Measurements from ENCODE around the gene ZEB2. TPM values are rescaled to one million over a fixed set of nuclear protein-coding genes. Genes with fewer than 3 reads are reported as not detected.
A peak's percentile ranks its signal among the peaks of the same experiment; 100 is the strongest.

Gene ZEB2
- total and polyA plus RNA-seq, 7 donors: 8.1 to 70.6 (median 51.0) TPM

GRCh38 chr2:144445196-144445595 is 74.7 kb downstream of the ZEB2 start:
- Histone ChIP-seq H3K27me3 (no peaks in the 10 kb centered on the region), H3K27ac (no peak overlapping the region), H3K36me3 (no peaks in the 10 kb centered on the region), H3K4me3 (no peak overlapping the region), H3K9me3 (no peaks in the 10 kb centered on the region), H3K4me1 (no peaks in the 10 kb centered on the region)
- TF ChIP-seq POLR2AphosphoS5 (IDR thresholded peaks at IDR 0.05) (no peak), POLR2A (IDR thresholded peaks at IDR 0.05) (no peak), EP300 (IDR thresholded peaks at IDR 0.05) (no peak)
- TF ChIP-seq, protein P1, sequence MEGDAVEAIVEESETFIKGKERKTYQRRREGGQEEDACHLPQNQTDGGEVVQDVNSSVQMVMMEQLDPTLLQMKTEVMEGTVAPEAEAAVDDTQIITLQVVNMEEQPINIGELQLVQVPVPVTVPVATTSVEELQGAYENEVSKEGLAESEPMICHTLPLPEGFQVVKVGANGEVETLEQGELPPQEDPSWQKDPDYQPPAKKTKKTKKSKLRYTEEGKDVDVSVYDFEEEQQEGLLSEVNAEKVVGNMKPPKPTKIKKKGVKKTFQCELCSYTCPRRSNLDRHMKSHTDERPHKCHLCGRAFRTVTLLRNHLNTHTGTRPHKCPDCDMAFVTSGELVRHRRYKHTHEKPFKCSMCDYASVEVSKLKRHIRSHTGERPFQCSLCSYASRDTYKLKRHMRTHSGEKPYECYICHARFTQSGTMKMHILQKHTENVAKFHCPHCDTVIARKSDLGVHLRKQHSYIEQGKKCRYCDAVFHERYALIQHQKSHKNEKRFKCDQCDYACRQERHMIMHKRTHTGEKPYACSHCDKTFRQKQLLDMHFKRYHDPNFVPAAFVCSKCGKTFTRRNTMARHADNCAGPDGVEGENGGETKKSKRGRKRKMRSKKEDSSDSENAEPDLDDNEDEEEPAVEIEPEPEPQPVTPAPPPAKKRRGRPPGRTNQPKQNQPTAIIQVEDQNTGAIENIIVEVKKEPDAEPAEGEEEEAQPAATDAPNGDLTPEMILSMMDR (IDR thresholded peaks at IDR 0.05): no peak
- intact Hi-C loops (cut with DNase I): no loop called here
- DNase-seq: no peak
- 73 to 80% methylated on average over 1 of the region's 1 CpG for WGBS, 2 donors

DNA sequence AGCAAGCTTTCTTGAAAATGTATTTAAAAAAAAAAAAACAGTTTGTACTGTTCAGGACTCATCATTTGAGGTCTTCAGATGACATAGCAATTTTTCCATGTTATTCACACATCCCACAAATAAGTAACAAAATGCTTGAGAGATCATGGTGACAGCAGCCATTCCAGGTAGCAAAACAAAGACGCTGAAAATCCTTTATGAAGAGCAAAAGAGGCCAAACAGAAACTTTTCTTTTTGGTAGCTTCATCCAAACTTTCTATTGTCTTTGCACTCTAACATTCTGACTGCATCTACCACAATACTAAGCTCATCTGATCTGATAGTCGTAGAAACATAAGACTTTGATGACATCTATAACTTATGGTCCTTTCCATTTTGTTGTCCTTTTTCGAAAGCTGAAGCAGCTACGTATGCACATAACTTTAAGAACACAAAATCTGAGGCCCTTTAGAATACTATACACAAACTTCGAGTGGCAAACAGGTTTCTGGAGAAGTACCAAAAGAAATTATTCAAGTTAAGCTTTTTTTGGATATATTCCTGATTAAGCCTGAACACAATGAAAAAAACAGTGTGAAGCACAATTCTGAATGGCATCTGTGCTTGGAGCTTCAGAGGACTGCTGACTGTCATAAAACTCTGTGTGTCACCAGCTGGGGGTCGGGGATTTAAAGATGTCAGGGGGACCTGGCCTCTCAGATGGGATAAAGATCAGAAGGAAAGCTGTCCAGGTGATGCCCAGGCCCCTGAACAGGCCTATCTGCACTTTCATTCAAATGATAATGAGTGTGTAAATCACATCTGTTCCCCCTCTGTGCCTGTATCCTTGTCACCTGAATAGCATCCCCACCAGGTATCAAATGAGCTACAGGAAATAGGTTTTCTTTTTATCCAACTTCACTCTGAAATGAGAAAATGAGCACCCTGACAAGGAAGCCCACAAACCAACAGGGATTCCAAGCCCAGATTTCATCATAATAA is 75.8 kb downstream of the ZEB2 start:
- no peaks in the 10 kb centered on the region for H3K9me3 ChIP-seq
- H3K27ac ChIP-seq: peak overlapping the region in 3 of 4 donors; percentile 5 to 42 (median 6)
- TF ChIP-seq, protein P1 (IDR thresholded peaks at IDR 0.05): no peak
- TF ChIP-seq EP300 (IDR thresholded peaks at IDR 0.05) (no peak), POLR2A (IDR thresholded peaks at IDR 0.05) (no peak), POLR2AphosphoS5 (IDR thresholded peaks at IDR 0.05) (no peak)
- no peaks in the 10 kb centered on the region for H3K27me3 ChIP-seq
- H3K4me3 ChIP-seq: no peak overlapping the region
- peaks cover 0 to 7% (median 0%) of the 10 kb centered on the region in 4 donors for H3K4me1 ChIP-seq
- WGBS, 2 donors: 72 to 75% methylated on average over 6 of the region's 6 CpGs
- intact Hi-C loops (cut with DNase I): no loop called here
- H3K36me3 ChIP-seq: no peaks in the 10 kb centered on the region
- no peak for DNase-seq

GRCh38 chr2:144441711-144442141 is 78.2 kb downstream of the ZEB2 start:
- WGBS, 2 donors: 68 to 75% methylated on average over 2 of the region's 2 CpGs
- Histone ChIP-seq H3K36me3 (no peaks in the 10 kb centered on the region), H3K9me3 (no peaks in the 10 kb centered on the region), H3K4me1 (peaks cover 0 to 10% (median 2%) of the 10 kb centered on the region in 4 donors), H3K27me3 (no peaks in the 10 kb centered on the region), H3K4me3 (no peak overlapping the region), H3K27ac (peak overlapping the region in 1 of 4 donors; percentile 21)
- intact Hi-C loops (cut with DNase I): no loop called here
- TF ChIP-seq, protein P1 (IDR thresholded peaks at IDR 0.05): no peak
- TF ChIP-seq POLR2A (IDR thresholded peaks at IDR 0.05) (no peak), POLR2AphosphoS5 (IDR thresholded peaks at IDR 0.05) (no peak), EP300 (IDR thresholded peaks at IDR 0.05) (no peak)
- no peak for DNase-seq

GRCh38 chr2:144439993-144440392 is 79.9 kb downstream of the ZEB2 start:
- TF ChIP-seq POLR2A (IDR thresholded peaks at IDR 0.05): no peak
- TF ChIP-seq, protein P1 (IDR thresholded peaks at IDR 0.05): no peak
- TF ChIP-seq EP300 (IDR thresholded peaks at IDR 0.05): no peak
- TF ChIP-seq POLR2AphosphoS5 (IDR thresholded peaks at IDR 0.05): no peak
- intact Hi-C loops (cut with DNase I): no loop called here
- no peaks in the 10 kb centered on the region for H3K27me3 ChIP-seq
- DNase-seq: no peak
- H3K4me3 ChIP-seq: no peak overlapping the region
- no peaks in the 10 kb centered on the region for H3K9me3 ChIP-seq
- no peak overlapping the region for H3K27ac ChIP-seq
- 73 to 85% methylated on average over 1 of the region's 1 CpG for WGBS, 2 donors
- H3K4me1 ChIP-seq: peaks cover 0 to 10% (median 2%) of the 10 kb centered on the region in 4 donors
- no peaks in the 10 kb centered on the region for H3K36me3 ChIP-seq

All from sigmoid colon (tissue), 7 donors.